ENCODE data around the gene SMYD3.

DNA sequence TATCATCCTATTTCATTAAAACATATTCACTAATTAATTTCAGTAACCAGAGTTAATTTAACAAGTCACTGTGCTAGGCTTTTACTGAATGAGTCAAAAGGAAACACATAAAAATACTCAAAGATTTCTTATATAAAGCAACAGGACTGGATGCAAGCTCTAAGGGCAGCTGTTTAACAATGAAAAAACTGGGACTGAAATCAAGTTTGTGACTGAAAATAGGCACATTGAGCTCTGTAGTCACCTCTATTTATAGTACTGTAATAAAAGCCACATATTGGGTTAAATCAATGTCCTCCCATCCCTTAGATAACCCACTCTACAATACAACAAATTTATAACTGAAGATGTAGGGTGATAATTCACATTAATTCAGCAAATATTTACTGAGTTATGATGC is 52.4 kb downstream of the SMYD3 start:
- TF ChIP-seq POLR2A (IDR thresholded peaks at IDR 0.05; ENCODE audit: low read depth, low read length): no peak
- no peak for TF ChIP-seq CTCF (conservative IDR thresholded peaks at IDR 0.05; ENCODE audit: low read depth, low read length)
- TF ChIP-seq RCOR1 (IDR thresholded peaks at IDR 0.05; ENCODE audit: insufficient replicate concordance, low read length): no peak
